GM12872 (cell line): ENCODE measurements around the gene ERC2.

Experiments
- TF ChIP-seq, protein P1 (sequence below): IDR thresholded peaks from 3 replicates; pipeline ENCODE4 v1.5.1; 2011; ENCODE audit warnings: low read depth, mild to moderate bottlenecking, low read length, moderate library complexity; ENCODE audit not compliant: insufficient read depth

The ERC2 gene

DNA sequence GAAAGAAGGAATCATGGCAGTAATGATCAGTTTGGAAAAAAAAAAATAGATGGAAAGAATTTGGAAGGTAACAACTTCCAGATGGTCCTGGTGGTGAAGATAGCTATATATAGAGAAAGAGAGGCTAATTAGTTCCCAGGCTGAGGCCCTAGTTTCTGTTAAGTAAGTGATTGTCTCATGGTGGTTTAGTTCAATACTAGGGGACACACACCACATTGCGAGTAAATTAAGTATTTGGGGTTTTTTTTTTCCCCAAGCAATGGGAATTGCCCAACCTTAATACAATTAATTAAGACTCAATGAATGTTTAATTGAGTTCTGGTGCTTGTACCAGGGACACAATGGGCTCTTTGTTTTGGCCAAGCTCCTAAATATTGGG is 837.4 kb downstream of the ERC2 start:
- TF ChIP-seq, protein P1, sequence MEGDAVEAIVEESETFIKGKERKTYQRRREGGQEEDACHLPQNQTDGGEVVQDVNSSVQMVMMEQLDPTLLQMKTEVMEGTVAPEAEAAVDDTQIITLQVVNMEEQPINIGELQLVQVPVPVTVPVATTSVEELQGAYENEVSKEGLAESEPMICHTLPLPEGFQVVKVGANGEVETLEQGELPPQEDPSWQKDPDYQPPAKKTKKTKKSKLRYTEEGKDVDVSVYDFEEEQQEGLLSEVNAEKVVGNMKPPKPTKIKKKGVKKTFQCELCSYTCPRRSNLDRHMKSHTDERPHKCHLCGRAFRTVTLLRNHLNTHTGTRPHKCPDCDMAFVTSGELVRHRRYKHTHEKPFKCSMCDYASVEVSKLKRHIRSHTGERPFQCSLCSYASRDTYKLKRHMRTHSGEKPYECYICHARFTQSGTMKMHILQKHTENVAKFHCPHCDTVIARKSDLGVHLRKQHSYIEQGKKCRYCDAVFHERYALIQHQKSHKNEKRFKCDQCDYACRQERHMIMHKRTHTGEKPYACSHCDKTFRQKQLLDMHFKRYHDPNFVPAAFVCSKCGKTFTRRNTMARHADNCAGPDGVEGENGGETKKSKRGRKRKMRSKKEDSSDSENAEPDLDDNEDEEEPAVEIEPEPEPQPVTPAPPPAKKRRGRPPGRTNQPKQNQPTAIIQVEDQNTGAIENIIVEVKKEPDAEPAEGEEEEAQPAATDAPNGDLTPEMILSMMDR = no peak

DNA sequence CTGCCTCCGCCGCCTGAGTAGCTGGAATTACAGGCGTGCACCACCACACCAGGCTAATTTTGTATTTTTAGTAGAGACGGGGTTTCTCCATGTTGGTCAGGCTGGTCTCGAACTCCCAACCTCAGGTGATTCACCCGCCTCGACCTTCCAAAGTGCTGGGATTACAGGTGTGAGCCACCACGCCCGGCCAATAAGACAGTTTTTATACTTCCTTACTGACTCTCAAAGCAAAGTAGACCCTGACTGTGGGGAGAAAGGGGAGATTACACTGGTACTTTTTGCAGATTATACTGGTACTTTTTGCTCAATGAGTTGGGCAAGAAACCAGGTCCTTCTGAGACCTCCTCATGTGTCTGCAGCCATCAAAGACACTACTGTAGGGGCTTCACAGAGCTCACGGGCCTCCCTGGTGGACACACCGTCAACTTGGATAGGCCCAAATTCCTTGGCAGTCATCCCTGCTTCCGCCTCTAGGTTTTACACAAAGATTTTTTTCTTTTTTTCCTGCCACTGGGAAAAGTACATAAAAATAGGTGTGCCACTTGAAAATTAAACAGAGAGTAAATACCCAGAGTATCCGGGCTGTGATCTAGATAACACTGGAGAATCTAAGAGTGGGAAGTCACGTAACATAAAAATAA is 837.9 kb downstream of the ERC2 start:
- TF ChIP-seq, protein P1 = no peak

DNA sequence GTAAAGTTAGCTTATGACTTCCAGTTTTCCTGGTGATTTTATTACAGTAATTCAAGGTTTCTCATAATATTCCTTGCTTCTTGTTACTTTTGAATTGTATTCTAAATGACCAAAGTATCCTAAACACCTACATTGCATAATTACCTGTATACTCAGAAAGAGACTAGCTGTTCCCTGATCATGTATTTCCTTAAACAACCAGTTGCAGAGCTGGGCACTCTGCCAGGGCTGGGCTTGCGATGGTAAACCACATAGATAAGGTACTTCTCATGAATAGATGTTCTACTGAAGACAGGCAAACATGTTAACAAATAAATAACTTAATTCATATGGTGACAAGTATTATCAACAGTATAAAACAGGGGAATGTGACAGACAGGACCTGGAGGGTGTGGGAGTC is 838.8 kb downstream of the ERC2 start:
- TF ChIP-seq, protein P1 = no peak

DNA sequence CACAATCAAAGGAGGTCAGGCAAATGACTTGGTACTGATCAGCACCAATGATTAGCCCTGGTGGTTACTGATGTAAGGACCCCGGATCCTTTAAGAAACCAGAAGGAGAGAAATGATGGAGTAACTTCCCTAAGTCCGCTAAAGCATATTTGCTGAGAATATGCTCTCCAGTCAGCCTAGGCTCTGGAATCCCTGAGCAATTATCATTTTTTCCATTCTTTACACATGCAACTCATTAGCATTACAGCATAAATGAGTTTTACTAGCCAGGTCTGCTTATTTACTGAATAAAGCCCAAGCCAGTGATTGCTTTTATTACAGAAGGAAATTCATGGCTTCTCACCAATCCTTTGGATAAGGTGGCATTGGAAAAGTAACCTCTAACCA is 842.0 kb downstream of the ERC2 start:
- TF ChIP-seq, protein P1 = no peak

DNA sequence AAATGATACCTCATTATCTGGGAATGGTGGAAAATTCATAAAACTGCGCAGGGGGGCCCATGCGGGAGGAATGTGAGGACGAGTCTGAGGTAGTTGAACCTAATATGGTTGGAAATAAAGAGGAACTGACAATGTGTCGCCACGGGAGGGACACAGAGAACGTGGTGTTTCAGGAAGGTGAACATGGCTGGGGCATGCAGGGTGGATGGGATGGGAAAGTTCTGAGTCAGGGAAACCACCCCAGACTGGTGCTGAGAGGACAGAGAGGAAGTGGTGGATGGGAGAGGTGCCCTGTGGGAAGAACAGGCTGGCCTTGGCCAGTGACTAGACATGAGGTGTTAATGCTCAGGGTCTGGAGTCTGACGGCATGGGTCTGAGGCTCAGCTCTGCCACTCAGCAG is 844.0 kb downstream of the ERC2 start:
- TF ChIP-seq, protein P1 = no peak

DNA sequence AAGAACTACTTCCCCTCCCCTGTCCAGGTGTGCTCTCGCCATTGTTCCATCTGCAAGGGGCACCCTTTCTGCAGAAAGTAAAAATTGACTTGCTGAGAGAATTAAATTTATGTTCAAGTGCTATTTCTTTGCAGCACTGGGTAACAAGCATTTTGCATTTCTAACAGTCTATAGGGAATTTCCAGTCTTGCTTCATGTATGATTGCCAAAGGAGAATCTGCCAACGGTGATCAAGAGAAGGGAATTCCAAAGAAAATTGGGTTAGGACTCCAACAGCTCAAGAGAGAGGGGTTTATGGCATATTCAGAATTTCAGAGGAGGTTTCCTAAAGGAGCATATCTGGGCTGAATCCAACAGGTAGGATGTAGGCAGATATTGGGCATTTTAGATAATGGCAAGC is 844.5 kb downstream of the ERC2 start:
- TF ChIP-seq, protein P1 = no peak

DNA sequence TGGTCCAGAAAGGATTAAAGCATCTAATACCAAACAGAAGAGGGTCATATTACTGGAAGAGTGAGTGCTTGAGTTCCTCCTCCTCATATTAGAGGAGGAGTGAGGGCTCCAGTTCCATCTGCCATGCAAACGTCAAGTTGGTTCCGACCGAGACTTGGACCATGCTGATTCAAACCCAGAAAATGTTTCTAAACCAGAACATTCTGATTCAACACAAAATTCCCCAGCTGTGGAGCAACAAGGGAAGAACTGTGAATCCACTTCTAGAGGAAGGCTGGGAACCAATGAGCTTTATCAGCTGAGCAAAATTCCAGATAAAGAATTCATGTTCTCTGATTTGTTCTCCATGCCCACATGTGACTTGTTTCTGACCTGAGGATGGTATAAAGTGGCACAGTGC is 845.5 kb downstream of the ERC2 start:
- TF ChIP-seq, protein P1 = no peak
